Amygdala (tissue), 56 donors: Measurements from ENCODE around the gene TEP1.

Source experiments
- DNase-seq, 56 donors: peaks; one replicate each; lab custom pipeline; 2025; lab: John Stamatoyannopoulos, UW

Gene TEP1

DNA sequence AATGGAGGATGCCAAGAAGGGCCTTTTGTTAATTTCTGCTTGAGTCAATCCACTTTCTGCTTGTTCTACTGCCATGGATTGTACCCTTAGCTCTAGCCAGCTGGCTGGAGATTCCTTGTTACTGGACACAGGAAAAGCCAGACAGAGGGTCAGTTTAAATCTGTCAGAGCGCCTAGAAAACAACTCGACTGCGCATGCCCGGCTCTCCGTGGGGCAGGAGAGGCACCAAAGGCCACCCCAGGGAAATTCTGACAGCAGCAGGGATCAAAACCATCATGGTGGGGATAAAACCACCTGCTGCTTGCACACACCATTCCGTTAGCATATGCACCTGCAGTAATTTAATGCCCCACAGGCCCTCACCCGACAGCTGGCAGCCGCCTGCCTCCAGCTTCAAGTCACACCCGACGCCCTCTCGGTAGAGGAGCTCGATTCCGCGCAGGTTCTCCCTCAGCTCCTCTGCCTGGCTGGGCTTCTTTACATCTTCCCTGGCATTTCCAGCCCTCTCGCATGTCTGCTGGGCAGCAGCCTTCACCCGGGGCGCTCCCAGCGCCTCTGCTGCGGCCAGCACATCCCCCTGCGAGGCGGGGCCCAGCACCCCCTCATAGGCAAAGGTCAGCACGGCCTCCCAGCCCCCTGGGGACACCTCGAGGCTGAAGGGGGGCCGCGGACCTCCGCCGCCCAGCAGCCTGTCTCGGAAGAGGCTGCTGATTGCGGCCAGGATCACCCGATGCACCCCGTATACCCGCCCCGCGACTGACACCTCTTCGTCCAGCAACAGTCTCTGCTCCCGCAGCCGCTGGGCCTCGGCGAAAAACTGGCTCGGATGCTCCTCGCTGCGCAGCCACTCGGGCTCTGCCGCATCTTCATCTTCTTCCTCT is 21.6 kb upstream of the TEP1 start:
- DNase-seq, result peak in 51 of 56 donors; percentile 17 to 85 (median 60)

DNA sequence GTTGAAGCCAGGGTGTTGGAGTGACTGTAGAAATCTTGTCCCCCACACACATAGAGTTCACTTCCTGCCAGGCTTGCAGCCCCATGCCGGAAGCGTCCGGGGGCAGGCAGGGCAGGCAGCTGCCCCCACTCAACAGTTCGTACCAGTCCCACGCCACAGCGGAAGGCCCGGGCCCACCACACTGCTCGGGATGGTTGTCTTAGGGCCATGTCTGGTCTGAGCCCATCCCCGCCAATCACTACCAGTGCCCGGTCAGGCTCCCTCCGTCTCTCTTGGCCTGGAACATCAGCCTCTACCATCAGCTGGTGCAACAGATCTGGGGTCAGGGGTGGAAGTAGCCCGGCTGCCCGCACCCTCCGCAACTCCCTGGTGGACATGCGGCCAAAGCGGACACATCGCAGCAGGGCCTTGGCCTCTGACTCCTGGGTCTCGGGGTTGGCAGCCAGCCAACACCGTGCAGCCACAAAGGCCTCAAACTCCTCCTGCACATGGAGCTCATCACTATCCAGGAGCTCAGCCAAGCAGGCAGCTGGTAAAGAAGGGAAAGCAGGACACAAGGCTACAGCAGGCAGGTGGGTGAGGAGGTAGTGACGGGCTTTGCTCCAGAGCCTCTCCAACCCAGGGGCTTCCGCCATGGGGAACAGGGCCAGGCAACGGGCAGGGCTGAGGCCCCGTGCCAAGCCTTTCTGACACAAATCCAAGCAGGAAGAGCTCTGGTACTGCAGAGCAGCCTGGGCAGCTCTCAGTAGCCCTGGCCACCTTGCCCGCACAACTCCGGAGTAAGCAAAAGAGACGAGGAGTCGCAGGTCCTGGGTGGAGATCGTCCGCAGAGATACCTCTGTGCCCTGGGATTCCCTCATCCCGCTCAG is 16.7 kb upstream of the TEP1 start:
- peak in 38 of 56 donors; percentile 3 to 62 (median 30) for DNase-seq

DNA sequence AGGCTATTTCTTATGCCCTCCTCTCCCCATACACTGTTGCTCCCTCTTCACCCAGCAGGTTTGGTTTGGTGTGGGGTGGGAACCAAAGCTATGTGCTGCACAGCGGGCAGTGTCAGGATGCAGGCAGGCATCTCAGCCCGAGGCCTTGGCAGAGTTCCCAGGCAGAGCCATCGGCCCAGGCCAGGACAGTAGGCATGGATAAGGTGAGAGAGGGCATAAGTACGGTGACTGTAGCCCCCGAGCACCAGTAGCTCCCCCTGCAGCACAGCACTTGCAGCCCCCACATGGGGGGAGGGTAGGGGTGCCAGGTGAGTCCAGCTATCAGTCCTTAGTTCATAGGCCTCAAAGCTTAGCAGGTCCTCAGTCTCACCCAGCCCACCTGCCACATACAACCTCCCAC is 15.5 kb upstream of the TEP1 start:
- peak in 2 of 56 donors; percentile 2 to 6 for DNase-seq

DNA sequence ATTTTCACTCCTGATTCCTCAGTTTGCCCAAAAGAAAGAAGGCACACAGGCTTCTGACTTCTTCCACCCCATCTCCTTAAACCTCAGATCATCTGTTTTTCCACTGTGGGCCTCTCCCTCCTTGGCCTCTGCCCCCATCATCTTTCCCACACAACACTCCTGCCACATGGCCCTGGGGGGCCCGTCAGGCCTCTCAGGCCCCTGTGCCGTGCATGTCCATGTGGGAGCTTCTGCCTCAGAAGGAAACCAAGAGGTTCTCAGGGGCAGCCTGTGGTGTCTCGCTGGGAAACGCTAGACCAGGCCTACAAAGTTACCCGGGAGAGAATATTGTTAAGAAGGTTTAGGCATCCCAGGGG is 14.7 kb upstream of the TEP1 start:
- DNase-seq, result no peak

DNA sequence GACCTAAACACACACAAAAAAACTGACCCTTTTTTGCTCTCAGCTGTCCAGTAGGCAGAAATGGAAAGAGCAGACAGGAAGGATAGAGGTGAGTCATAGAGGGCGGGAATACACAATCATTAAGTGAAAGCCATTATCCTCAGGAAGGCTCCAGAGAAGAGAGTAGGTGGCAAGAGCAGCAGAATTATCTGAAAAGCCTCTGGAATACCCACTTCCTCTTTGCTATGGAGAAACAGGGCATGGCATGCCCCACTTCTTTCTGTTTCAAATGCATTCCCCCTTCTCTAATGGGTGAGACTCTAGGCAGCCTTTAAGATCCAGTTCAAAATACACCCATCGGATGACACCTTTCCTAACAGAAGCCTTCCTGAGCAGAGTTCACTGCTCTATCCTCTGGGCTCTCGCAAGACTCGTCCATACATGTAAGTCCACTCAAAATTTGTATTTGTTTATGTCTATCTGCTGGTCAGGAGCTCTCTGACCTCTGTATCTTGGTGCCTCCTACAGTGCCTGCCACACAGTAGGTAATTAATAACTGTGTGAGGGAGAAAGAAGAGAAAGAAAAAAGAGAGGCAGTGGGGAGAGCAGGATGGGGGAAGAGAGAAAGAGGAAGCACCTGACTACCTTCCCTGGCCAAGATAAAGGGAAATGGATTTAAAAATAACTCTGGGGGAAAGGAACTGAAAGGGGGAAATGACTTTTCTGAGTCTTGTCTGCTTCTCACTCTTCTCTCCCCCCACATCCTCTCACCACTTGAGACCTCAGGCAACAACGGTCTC is 14.1 kb upstream of the TEP1 start:
- no peak for DNase-seq

DNA sequence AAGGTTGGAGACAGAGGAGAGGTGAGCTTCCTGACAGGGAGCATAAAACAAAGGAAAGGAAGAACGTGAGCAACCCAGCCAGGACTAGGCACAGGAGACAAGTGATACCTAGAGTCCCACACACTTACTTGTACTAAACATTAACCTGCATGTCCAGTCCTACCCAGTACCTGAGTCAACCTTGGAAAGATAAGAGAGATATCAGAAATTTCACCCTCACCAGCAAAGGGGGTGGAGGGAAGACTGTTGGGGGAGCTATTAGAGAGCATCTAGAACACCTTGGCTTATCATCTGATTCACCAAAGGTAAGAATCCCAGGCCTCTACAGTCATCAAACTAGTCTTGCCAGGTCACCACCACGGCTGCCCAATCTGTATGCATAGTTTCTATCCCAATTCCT is 11.6 kb upstream of the TEP1 start:
- no peak for DNase-seq

DNA sequence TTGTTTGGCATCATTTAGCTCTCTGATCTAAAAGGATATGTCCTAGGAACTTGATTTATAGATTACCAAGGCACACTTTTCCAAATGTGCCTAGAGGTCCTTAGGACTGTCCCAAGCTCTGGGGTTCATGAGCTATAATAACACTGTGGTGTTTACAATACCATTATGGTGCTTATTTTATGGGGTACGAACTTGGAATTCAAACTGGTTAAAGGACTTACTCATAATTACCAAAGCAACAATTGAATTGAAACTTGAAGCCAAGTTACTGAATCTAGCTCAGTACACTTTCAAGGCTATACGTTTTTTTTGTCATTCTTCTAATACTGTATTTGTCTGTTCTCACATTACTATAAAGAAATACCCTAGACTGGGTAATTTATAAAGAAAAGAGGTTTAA is 9.6 kb upstream of the TEP1 start:
- no peak for DNase-seq

DNA sequence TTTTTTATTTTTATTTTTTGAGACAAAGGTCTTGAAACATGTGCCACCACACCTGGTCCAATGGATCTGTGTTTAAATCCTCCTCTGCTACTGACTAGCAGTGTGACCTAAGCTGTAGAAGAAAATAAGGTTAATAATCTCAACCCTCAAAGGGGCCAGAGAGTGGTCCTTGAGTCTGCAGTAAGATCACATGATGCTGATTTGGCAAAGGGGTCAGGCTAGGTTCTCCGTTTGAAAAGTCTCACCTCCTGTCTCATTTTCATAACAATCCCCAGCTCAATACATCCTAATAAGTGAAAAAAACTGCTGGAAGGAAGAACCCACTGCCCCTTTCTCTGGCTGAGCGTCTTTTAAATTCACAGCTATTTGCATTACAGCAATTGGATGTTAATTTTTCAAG is 8.0 kb upstream of the TEP1 start:
- no peak for DNase-seq

DNA sequence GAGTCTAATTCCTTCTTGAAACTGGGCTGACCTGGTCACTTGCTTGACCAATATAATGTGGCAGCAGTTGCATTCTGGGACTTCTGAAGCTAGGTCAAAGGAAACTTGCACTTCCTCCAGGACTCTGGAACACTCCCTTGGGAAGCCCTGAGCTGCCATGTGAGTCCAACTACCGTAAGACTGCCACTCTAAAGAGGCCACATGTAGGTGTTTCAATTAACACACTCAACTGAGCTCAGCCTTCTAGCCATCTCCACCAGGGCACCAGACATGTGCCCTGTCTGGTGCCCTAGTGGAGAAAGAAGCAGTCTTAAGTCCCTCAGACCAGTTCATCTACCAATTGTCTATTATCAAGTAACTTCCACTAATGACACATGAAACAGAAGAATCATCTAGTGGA is 6.1 kb upstream of the TEP1 start:
- DNase-seq, result no peak

DNA sequence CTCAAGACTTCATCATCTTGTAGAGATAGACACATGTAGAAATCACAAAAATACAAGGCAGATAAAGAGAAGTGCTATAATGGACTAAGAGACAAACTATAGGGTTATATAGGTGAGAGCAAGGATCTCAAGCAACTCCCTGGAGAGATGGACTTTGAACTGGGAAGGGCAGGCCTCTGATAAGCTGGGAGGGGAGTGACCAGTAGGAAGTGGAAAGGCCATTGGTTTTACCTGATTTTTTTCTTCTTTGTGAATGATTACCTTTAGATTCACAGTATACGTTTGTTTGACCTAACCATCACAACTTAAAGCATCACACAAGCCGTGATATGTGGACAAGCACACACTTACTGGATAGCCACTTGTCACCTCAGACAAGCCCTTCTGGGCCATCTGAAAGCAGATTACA is 5.2 kb upstream of the TEP1 start:
- no peak for DNase-seq

DNA sequence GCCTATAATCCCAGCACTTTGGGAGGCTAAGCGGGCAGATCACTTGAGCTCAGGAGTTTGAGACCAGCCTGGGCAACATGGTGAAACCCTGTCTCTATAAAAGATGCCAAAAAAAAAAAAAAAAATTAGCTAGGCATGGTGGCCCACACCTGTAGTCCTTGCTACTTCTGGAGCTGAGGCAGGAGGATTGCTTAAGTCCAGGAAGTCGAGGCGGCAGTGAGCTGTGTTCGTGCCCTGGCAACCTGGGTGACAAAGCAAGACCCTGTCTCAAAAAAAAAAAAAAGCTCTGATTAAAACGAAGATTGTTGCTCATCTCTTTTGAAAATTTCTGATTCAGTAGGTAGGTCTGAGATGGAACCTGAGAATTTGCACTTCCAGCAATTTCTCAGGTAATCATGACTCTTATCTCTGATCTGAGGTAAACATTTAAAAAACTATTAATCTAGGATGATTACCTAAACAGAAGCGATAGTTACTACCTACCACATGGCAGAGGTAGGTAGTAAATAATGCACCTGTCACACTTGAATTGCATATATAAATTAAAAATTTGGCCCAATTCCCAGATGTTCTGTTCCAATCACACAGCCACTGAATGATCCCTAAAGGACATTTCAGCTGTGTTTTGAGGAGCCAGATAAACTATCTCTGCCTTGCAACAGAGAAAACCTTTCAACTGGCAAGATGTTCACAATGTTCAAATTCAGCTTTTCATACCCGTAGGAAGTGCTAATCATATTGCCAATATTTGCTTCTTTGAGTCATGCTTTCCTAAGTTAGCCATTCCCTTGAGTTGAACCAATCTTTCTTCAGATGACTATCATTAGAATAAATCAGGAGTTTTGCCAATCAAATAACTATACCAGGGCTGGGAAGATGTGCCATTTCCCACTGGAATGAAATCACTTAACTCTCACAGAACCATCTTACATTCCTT is 4.2 kb upstream of the TEP1 start:
- no peak for DNase-seq

DNA sequence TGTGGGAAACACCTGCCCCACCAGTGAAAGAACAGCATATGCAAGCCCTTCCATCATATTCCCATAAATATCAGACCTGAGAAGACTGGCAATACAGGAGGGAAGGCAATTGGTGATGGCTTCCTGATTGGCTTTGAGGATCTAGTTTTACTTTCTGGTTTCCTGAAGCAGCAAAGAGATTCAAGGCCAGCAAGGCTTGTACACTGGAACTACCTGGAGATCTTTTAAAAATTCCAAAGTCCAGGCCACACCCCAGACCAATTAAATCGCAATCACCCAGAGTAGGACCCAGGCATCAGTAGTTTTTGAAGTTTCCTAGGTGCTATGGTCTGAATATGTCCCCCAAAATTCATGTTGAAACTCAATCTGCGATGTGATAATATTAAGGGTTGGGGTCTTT is 2.9 kb upstream of the TEP1 start:
- DNase-seq, result no peak

DNA sequence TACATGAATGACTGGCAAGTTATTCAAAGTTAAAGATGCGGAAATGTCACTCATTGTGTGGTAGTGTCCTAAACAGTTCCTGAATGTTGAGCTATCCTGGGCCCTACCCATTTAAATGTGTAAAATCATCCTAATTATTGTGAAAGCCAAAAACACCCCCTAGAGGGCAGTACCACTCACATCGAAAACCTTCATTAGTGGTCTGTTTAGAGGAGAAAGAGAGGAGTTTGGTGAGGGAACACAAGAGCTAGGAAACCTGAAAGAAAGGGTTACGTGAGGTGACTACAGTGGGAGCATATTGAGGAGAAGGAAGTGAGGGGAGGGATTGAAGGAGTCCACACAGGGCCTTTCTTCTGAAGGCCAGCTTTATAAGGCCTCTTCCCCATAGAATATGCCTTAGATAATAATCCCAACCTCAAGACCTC is 2.5 kb upstream of the TEP1 start:
- DNase-seq, result peak in 6 of 56 donors; percentile 1 to 57 (median 14)

DNA sequence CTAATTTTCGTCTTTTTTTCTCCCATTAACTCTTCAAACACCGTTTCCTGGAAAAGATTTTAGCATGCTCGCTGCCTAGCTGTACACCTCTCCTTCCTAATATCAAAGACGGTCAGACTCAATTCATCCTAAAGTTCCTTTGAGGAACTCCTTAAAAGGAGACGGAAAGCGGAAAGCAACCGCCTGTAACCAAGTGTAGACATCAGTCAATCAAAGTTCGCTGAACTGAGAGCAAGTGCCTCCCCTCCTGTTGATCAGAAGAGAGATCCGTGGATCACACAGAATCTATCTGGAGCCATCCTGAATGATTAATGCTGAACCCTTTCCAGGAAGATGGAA is 412 bp upstream of the TEP1 start:
- peak in 2 of 56 donors; percentile 4 to 13 for DNase-seq

DNA sequence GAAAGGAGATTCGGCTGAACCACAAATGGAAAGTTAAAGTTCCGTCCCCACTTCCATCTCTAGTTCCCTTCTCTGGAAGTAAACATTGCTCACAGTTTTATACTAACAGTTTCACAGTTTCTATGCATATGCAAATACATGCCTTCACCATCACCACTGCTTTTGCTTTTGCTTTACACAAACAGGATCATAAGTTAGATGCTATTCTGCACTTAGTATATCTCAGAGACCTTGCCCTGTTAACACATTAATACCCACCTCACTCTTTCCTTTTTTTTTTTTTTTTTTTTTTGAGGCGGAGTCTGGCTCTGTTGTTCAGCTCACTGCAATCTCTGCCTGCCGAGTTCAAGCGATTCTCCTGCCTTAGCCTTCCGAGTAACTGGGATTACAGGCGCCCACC is 890 bp downstream of the TEP1 start:
- DNase-seq, result no peak

DNA sequence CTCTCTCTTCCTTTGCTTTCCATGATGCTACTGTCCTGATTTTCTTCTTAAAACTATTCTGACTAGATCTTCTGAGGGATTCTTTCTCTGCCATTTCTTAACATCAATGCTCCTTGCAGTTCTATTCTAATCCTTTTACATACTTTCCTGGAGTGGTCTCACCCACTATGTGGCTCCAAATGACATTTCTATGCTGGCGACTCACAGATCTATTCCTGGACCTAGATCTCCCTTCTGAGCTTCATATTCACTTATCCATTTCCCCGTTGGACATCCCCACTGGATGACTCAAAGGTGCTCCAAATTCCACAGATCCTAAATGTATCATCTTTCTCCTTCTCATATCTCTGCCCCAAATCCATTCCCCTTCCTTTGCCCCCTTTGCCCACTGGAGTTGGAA is 4.1 kb downstream of the TEP1 start:
- DNase-seq, result no peak

DNA sequence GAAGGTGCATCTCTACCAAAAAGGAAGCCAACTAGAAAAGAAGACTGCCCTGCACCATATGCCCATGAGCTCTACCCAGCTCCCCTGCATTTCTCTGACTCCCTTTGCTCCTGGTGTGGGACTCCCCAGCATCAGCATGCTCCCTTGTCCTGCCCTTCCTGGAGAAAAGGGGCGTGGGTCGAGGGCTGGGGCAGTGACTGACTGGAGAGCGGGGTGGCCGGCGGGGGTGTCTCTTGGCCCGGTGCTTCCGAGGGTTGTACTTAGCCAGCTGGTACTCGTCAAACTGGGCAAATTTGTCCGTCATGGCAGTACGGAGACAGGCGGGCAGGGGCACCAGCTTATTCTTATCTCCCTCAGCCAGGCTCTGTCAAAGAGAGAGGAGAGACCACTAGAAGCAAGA is 9.8 kb downstream of the TEP1 start:
- no peak for DNase-seq

DNA sequence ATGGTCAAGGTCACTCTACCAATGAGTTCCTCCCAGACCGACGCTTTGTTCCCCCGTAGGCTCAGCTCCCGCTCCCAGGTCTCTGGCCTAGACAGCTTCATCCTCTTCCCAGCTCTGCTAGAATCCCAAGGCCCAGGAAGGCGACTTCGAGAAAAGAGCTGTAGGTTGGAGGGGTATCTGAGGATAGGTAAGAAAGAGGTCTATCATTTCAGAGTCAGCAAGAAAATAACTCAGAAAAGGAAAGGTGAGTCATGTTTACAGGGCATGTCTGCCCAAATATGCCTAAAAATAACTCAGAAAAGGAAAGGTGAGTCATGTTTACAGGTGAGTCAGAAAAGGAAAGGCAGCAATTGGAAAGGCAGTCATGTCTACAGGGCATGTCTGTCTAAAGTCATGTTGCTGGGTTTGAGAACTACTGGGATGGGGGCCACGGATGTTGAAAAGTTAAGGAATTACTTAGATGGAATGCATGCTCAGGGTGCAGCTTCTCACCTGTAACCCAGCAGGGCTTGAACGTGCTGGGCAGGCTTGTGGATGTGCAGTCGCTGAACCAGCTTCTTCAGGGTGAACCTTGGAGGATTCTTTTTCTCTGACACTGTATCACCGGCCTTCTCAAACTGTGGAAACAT is 12.2 kb downstream of the TEP1 start:
- no peak for DNase-seq

DNA sequence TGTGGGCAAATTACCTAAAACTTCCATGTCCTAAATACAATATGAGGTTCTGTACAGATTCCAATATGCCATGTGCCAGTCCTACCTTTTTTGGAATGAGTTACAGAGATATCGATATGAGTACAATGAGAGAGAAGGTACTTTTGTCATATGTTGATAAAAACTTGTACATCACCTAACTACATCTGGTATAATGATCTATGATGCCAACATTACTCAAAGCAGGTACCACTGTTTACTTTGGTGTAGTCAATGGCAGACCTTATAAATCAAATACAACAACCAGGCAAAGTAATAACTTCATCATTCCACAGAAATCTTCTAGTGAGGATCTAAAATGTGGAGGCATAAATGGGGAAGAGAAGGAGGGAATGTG is 12.7 kb downstream of the TEP1 start:
- no peak for DNase-seq

DNA sequence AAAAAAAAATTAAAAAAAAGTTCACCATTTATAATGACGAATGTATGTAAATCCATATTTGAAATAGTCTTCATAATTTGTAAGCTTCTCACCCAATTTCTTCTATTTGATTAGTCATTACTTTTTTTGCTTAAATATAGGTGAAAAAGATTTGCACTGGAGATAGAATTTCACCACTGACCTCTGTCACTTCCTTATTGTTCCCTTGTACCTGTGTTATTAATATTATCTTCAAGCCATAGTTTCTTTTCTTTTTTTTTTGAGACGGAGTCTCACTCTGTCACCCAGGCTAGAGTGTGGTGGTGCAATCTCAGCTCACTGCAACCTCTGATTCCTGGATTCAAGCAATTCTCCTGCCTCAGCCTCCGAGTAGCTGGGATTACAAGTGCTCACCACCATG is 15.8 kb downstream of the TEP1 start:
- no peak for DNase-seq
